GM12878 (cell line): ENCODE results near the gene ZP2. TPM values are rescaled to one million over a fixed set of nuclear protein-coding genes. Genes with fewer than 3 reads are reported as not detected.

Source experiments
- ATAC-seq: fragments of 200-7000 bp; cut with Tn5 transposase; 3 replicates; pipeline ENCODE4 v1.9.1; 2020; ENCODE audit warnings: mild to moderate bottlenecking, moderate library complexity
- BruUV-seq: library from RNA; stranded (reverse); fragments of 400-500 nt; replicated peaks from 2 replicates; lab custom pipeline; 2021; lab: Mats Ljungman, UMichigan
- CTCF ChIA-PET: fragments of 300-600 bp; sonication (Branson Sonifier 250); formaldehyde crosslinking; extraction: SDS; loops from one replicate; lab custom pipeline; 2021; ENCODE audit warnings: inconsistent platforms; lab: Yijun Ruan, JAX
- POLR2A ChIA-PET: fragments of 350-600 bp; formaldehyde crosslinking; extraction: SDS; loops from one replicate; lab custom pipeline; 2021; ENCODE audit warnings: inconsistent platforms; lab: Charles Lee
- RAD21 ChIA-PET: fragments of 300-600 bp; sonication (Branson Sonifier 250); formaldehyde crosslinking; loops from one replicate; lab custom pipeline; 2023; ENCODE audit warnings: antibody characterized with exemption; ENCODE audit not compliant: unreplicated experiment; lab: Charles Lee
- SMC1A ChIA-PET: fragments of 300-600 bp; sonication (Branson Sonifier 250); formaldehyde crosslinking; loops from one replicate; lab custom pipeline; 2023; ENCODE audit not compliant: unreplicated experiment, uncharacterized antibody; lab: Charles Lee
- DNase-seq: peaks from one replicate; pipeline ENCODE4 v3.0.0-alpha.2; 2011; ENCODE audit warnings: low read depth, low spot score
- FAIRE-seq: peaks from 3 replicates; lab custom pipeline; 2011; peaks lifted over from hg19 to GRCh38; lab: Jason Lieb, UNC
- H2AFZ ChIP-seq: 2 replicates; pipeline ENCODE4 v1.6.0; 2011; ENCODE audit warnings: low read depth, low read length, control low read depth; ENCODE audit not compliant: control insufficient read depth
- H3K27ac ChIP-seq: 2 replicates; pipeline ENCODE4 v1.5.1; 2011; ENCODE audit warnings: control low read depth; ENCODE audit not compliant: control insufficient read depth, insufficient read depth
- H3K27me3 ChIP-seq, 2 experiments: replicated peaks in 1 of 2; 2 replicates each; pipeline versions ENCODE4 v1.6.0 to v1.6.1; 2011; ENCODE audit warnings: low read length in 1 of 2; ENCODE audit not compliant: control insufficient read depth in 2 of 2, insufficient read depth in 2 of 2
- H3K36me3 ChIP-seq, 2 experiments: 2 replicates each; pipeline ENCODE4 v1.5.1; 2011; ENCODE audit warnings: low read length in 1 of 2; ENCODE audit not compliant: control insufficient read depth in 2 of 2, insufficient read depth in 2 of 2
- H3K4me1 ChIP-seq: 2 replicates; pipeline ENCODE4 v1.6.1; 2011; ENCODE audit warnings: mild to moderate bottlenecking, low read length, moderate library complexity, mixed read lengths; ENCODE audit not compliant: control insufficient read depth, insufficient read depth
- H3K4me2 ChIP-seq: 2 replicates; pipeline ENCODE4 v1.6.0; 2011; ENCODE audit warnings: control low read depth; ENCODE audit not compliant: control insufficient read depth, insufficient read depth
- H3K4me3 ChIP-seq: fragments of 200-600 bp; sonication (generic); 2 replicates; pipeline ENCODE4 v1.5.1; 2016
- H3K79me2 ChIP-seq: 2 replicates; pipeline ENCODE4 v1.6.0; 2011; ENCODE audit warnings: low read length; ENCODE audit not compliant: control insufficient read depth, insufficient read depth
- H3K9ac ChIP-seq: 2 replicates; pipeline ENCODE4 v1.8.0; 2011; ENCODE audit warnings: low read length, control low read depth, mixed read lengths; ENCODE audit not compliant: control insufficient read depth, insufficient read depth
- H3K9me3 ChIP-seq: replicated peaks from 3 replicates; pipeline ENCODE4 v1.5.1; 2011; ENCODE audit warnings: mild to moderate bottlenecking, low read length; ENCODE audit not compliant: control insufficient read depth, insufficient read depth
- H4K20me1 ChIP-seq: 2 replicates; pipeline ENCODE4 v1.6.0; 2011; ENCODE audit not compliant: control insufficient read depth, insufficient read depth
- CEBPB ChIP-seq, 2 experiments: fragments of 150-350 bp in 1 of 2; IDR thresholded peaks; 2 replicates each; pipeline ENCODE4 v1.6.1; 2012 to 2014; ENCODE audit warnings: low read depth in 2 of 2, low read length in 2 of 2, borderline replicate concordance in 1 of 2, inconsistent platforms in 1 of 2
- CHD4 ChIP-seq: fragments of 200-600 bp; sonication (generic); IDR thresholded peaks from 2 replicates; pipeline ENCODE4 v1.6.1; 2016; ENCODE audit warnings: mild to moderate bottlenecking
- EED ChIP-seq: sonication (generic); IDR thresholded peaks from 2 replicates; pipeline ENCODE4 v1.6.1; 2016; ENCODE audit warnings: antibody characterized with exemption, low read depth
- EP300 ChIP-seq, 2 experiments: fragments of 150-350 bp in 1 of 2; IDR thresholded peaks; 2 replicates each; pipeline ENCODE4 v1.6.1; 2011 to 2012; ENCODE audit warnings: low read depth in 2 of 2, low read length in 2 of 2, borderline replicate concordance in 1 of 2, improper control_type of control experiment in 1 of 2, inconsistent platforms in 1 of 2; ENCODE audit not compliant: control insufficient read depth in 1 of 2
- FOS ChIP-seq: IDR thresholded peaks from 3 replicates; pipeline ENCODE4 v1.6.1; 2011; ENCODE audit warnings: borderline replicate concordance; ENCODE audit not compliant: insufficient read length; ENCODE audit errors: extremely low read depth
- HDAC2 ChIP-seq: fragments of 200-600 bp; sonication (generic); IDR thresholded peaks from 2 replicates; pipeline ENCODE4 v1.6.1; 2017
- IKZF1 ChIP-seq: fragments of 450-650 bp; conservative IDR thresholded peaks from 2 replicates; pipeline ENCODE4 v1.6.1; 2017; ENCODE audit warnings: antibody characterized with exemption, mild to moderate bottlenecking
- JUND ChIP-seq: IDR thresholded peaks from 2 replicates; pipeline ENCODE4 v1.6.1; 2012; ENCODE audit warnings: low read depth, mild to moderate bottlenecking, low read length, improper control_type of control experiment, moderate library complexity
- KAT2A ChIP-seq: conservative IDR thresholded peaks from 2 replicates; pipeline ENCODE4 v1.6.1; 2011; ENCODE audit warnings: low read depth, low read length; ENCODE audit not compliant: control insufficient read depth
- MEF2A ChIP-seq: IDR thresholded peaks from 2 replicates; pipeline ENCODE4 v1.6.1; 2011; ENCODE audit warnings: low read depth, mild to moderate bottlenecking, low read length, moderate library complexity; ENCODE audit not compliant: insufficient read depth
- MYC ChIP-seq: IDR thresholded peaks from 2 replicates; pipeline ENCODE4 v1.6.1; 2011; ENCODE audit warnings: mild to moderate bottlenecking, low read length, moderate library complexity, inconsistent platforms; ENCODE audit not compliant: insufficient read depth, insufficient replicate concordance, insufficient read length, severe bottlenecking
- PAX5 ChIP-seq: IDR thresholded peaks from 2 replicates; pipeline ENCODE4 v1.6.1; 2011; ENCODE audit warnings: low read depth, low read length, borderline replicate concordance
- ZNF384 ChIP-seq: IDR thresholded peaks from 2 replicates; pipeline ENCODE4 v1.6.1; 2012; ENCODE audit warnings: low read depth, mild to moderate bottlenecking, low read length, improper control_type of control experiment, borderline replicate concordance
- WGBS: methylation state at CpG from one replicate; pipeline ENCODE4 v1.1.6; 2016; ENCODE audit warnings: low lambda C conversion rate; ENCODE audit not compliant: insufficient replicate concordance, insufficient coverage; ENCODE audit errors: missing lambda C conversion rate; 5-methylcytosine and 5-hydroxymethylcytosine counted together
- in situ Hi-C: fragments of 300-500 bp; cut with MboI; formaldehyde crosslinking; loops from 9 replicates; pipeline ENCODE4 v1.14.3; 2018; ENCODE audit warnings: mixed read lengths
- intact Hi-C: fragments of 100-400 bp; cut with micrococcal nuclease; formaldehyde crosslinking; loops from one replicate; pipeline ENCODE4 v1.14.2; 2022; ENCODE audit not compliant: unreplicated experiment
- polyA plus RNA-seq, 11 experiments: library from polyadenylated mRNA; depleted of rRNA in 4 of 11; unstranded in 6 of 11; stranded (reverse) in 5 of 11; fragments of >200 nt; fragmentation: Nextera tagmentation in 4 of 11; fragmentation: Illumina TruSeq in 1 of 11; extraction: Ambion mirVana in 4 of 11; extraction: Trizol in 1 of 11; gene quantifications; 1 replicate in 1 of 11; 2 replicates in 10 of 11; pipeline versions ENCODE4 v1.2.1 to v1.2.3, GENCODE V29; 2011 to 2016; ENCODE audit warnings: inconsistent platforms in 2 of 11, missing spikeins in 2 of 11, low read depth in 1 of 11
- total RNA-seq, 4 experiments: library from RNA; depleted of rRNA in 3 of 4; stranded (reverse); fragments of >200 nt in 3 of 4; fragmentation: Illumina TruSeq in 1 of 4; extraction: Trizol in 1 of 4; gene quantifications; 2 replicates each; pipeline versions ENCODE4 v1.2.1 to v1.2.3, GENCODE V29; 2013 to 2021
- TF ChIP-seq, protein P1 (sequence below): fragments of 450-650 bp; IDR thresholded peaks from 2 replicates; pipeline ENCODE4 v1.6.1; 2018; ENCODE audit warnings: mild to moderate bottlenecking, low read depth, moderate library complexity; ENCODE audit not compliant: partially characterized antibody
- TF ChIP-seq, protein P2 (sequence below): IDR thresholded peaks from 2 replicates; pipeline ENCODE4 v1.6.1; 2012; ENCODE audit warnings: low read depth, low read length, improper control_type of control experiment

Gene ZP2
- total and polyA plus RNA-seq, 10 of the 15 experiments (the other 5 are each of a cell fraction or from before 2014, with no cell fraction given), result 0.11 to 0.33 (median 0.16) TPM; not detected in 1

GRCh38 chr16:21185659-21186325 lies 25.6 kb downstream of the ZP2 start (continued):
- TF ChIP-seq PAX5, result no peak
- no peak for TF ChIP-seq KAT2A
- TF ChIP-seq, protein P1, sequence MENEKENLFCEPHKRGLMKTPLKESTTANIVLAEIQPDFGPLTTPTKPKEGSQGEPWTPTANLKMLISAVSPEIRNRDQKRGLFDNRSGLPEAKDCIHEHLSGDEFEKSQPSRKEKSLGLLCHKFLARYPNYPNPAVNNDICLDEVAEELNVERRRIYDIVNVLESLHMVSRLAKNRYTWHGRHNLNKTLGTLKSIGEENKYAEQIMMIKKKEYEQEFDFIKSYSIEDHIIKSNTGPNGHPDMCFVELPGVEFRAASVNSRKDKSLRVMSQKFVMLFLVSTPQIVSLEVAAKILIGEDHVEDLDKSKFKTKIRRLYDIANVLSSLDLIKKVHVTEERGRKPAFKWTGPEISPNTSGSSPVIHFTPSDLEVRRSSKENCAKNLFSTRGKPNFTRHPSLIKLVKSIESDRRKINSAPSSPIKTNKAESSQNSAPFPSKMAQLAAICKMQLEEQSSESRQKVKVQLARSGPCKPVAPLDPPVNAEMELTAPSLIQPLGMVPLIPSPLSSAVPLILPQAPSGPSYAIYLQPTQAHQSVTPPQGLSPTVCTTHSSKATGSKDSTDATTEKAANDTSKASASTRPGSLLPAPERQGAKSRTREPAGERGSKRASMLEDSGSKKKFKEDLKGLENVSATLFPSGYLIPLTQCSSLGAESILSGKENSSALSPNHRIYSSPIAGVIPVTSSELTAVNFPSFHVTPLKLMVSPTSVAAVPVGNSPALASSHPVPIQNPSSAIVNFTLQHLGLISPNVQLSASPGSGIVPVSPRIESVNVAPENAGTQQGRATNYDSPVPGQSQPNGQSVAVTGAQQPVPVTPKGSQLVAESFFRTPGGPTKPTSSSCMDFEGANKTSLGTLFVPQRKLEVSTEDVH, result no peak

- H3K4me3 ChIP-seq, result no peak overlapping the region
- ChIA-PET RAD21 (no interaction called here), CTCF (interaction anchor here (5.7 kb wide), 1 partner anchor 93 kb away, joined by 58 read pairs; the partner anchor contains the start of gene CRYM), SMC1A (no interaction called here), POLR2A (no interaction called here)
- 9% methylated on average over 3 of the region's 3 CpGs for WGBS
- no peak overlapping the region for H2AFZ ChIP-seq
- H4K20me1 ChIP-seq, result no peaks in the 10 kb centered on the region
- peaks cover 6% of the 10 kb centered on the region; the same call in 2 of the 3 replicates for H3K9me3 ChIP-seq
- H3K4me2 ChIP-seq, result no peak overlapping the region
- ATAC-seq (no peak), FAIRE-seq (no peak), DNase-seq (no peak)
- H3K9ac ChIP-seq, result no peak overlapping the region
- H3K79me2 ChIP-seq, result no peaks in the 10 kb centered on the region
- BruUV-seq, result no TSS peak
- no peaks in the 10 kb centered on the region for H3K27me3 ChIP-seq
- H3K27ac ChIP-seq, result no peak overlapping the region
- intact Hi-C loops (no loop called here), in situ Hi-C loops (loop anchor here (5.0 kb wide), 2 partner anchors 92 to 372 kb away; partner anchors contain the start of gene CRYM)
- peaks cover 6% of the 10 kb centered on the region for H3K4me1 ChIP-seq
- peaks cover 8 to 11% of the 10 kb centered on the region in 2 experiments; a peak in 3 of 4 replicates for H3K36me3 ChIP-seq
- TF ChIP-seq EP300 (IDR thresholded peaks at IDR 0.05; ENCODE audit: borderline replicate concordance in 1 of 2, control insufficient read depth in 1 of 2, low read depth in 2 of 2, low read length in 2 of 2) (no peak), CEBPB (IDR thresholded peaks at IDR 0.05; ENCODE audit: borderline replicate concordance in 1 of 2, low read depth in 2 of 2, low read length in 2 of 2) (no peak), FOS (no peak), JUND (no peak), ZNF384 (no peak), HDAC2 (no peak), MYC (no peak), MEF2A (no peak), EED (no peak), IKZF1 (no peak), CHD4 (no peak)
- TF ChIP-seq, protein P2, sequence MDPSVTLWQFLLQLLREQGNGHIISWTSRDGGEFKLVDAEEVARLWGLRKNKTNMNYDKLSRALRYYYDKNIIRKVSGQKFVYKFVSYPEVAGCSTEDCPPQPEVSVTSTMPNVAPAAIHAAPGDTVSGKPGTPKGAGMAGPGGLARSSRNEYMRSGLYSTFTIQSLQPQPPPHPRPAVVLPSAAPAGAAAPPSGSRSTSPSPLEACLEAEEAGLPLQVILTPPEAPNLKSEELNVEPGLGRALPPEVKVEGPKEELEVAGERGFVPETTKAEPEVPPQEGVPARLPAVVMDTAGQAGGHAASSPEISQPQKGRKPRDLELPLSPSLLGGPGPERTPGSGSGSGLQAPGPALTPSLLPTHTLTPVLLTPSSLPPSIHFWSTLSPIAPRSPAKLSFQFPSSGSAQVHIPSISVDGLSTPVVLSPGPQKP, result no peak
Measured at GRCh38 chr16:21184834-21185233, 26.5 kb downstream of the ZP2 start.
